ENCODE measurements around the gene CBFB.

DNA sequence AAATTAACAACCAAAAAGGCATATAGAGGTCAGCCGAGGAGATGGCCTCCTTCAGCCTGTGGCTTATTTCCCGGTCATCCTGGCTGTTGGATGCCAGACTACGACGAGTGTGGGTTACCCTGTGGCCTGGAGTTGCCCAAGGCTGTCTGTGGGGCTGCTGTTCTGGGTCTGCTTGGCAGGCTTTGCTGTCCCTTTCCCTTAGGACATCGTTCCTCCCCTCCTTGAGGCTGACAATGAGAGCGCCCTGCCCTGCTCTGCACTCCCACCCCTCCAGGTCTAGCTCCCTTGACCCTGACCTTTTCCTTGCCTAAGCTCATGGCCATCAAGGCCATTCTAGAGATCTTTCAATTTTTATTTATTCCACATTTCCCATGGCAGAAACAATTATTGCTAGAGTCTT is 1.9 kb upstream of the CBFB start:
- TF ChIP-seq, protein P1, sequence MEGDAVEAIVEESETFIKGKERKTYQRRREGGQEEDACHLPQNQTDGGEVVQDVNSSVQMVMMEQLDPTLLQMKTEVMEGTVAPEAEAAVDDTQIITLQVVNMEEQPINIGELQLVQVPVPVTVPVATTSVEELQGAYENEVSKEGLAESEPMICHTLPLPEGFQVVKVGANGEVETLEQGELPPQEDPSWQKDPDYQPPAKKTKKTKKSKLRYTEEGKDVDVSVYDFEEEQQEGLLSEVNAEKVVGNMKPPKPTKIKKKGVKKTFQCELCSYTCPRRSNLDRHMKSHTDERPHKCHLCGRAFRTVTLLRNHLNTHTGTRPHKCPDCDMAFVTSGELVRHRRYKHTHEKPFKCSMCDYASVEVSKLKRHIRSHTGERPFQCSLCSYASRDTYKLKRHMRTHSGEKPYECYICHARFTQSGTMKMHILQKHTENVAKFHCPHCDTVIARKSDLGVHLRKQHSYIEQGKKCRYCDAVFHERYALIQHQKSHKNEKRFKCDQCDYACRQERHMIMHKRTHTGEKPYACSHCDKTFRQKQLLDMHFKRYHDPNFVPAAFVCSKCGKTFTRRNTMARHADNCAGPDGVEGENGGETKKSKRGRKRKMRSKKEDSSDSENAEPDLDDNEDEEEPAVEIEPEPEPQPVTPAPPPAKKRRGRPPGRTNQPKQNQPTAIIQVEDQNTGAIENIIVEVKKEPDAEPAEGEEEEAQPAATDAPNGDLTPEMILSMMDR (IDR thresholded peaks at IDR 0.05) = no peak
- TF ChIP-seq POLR2A (IDR thresholded peaks at IDR 0.05) = no peak
- TF ChIP-seq POLR2AphosphoS5 (IDR thresholded peaks at IDR 0.05) = no peak

Data from breast epithelium (tissue), 3 donors.